ENCODE results near the gene ACTRT2.

- TF ChIP-seq CTCF (conservative IDR thresholded peaks at IDR 0.05; ENCODE audit: low read depth, low read length) (no peak), EZH2phosphoT487 (IDR thresholded peaks at IDR 0.05; ENCODE audit: borderline replicate concordance, low read length) (no peak), EZH2 (IDR thresholded peaks at IDR 0.05; ENCODE audit: low read length, unreplicated experiment) (no peak)
Observed at GRCh38 chr1:3062616-3063378, 41.5 kb downstream of the ACTRT2 start.

Measured in PC-3 (cell line).